SK-N-DZ (cell line): ENCODE measurements around the gene TIMM23.
A peak's percentile ranks its signal among the peaks of the same experiment; 100 is the strongest.
"Not testable (repeated sequence)": the region's sequence is repeated elsewhere in the genome, so short reads cannot be mapped to it uniquely, and the experiment has no call there.

Experiments
- DNase-seq: peaks from one replicate; pipeline ENCODE4 v3.0.0-alpha.2; 2015; ENCODE audit warnings: low spot score

TIMM23 gene

GRCh38 chr10:46022978-46023702 is 50.9 kb downstream of the TIMM23 start:
- peak; percentile 89 for DNase-seq

DNA sequence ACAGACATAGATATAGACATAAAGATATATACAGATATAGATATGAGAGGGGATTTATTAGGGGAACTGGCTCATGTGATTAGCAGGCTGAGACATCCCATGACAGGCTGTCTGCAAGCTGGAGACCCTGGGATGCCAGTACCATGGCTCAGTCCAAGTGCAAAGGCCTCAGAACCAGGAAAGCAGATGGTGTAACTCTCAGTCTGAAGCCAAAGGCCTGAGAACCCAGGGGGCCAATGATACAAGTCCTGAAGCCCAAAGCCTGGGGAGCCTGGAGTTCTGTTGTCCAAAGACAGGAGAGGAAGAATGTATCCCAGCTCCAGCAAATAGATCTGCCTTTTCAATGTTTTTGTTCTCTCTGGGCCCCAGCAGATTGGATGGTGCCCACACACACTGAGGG is 52.7 kb downstream of the TIMM23 start:
- DNase-seq = no peak

GRCh38 chr10:46025406-46025805 is 53.1 kb downstream of the TIMM23 start:
- no peak for DNase-seq

DNA sequence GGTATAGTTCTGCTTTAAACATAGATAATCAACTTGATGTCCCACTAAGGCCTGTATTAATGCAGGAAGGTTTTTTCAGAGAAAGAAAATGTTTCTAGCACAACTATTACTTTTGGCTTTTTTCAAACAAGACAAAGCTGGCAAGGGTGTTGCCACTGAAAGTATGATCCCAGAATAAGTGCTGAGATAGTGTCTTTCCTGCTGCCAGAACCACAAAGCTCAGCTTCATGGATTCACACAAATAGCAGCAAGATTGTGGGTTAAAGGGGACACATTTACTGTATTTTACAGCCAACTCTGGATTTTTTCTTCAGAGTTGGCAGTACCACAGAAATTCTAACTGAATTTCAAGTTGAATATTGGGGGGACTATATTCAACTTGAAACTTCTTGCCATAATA is 53.8 kb downstream of the TIMM23 start:
- no peak for DNase-seq

GRCh38 chr10:46028584-46029460 is 56.5 kb downstream of the TIMM23 start:
- DNase-seq = peak; percentile 51

GRCh38 chr10:46029461-46030030 is 57.3 kb downstream of the TIMM23 start:
- no peak for DNase-seq

DNA sequence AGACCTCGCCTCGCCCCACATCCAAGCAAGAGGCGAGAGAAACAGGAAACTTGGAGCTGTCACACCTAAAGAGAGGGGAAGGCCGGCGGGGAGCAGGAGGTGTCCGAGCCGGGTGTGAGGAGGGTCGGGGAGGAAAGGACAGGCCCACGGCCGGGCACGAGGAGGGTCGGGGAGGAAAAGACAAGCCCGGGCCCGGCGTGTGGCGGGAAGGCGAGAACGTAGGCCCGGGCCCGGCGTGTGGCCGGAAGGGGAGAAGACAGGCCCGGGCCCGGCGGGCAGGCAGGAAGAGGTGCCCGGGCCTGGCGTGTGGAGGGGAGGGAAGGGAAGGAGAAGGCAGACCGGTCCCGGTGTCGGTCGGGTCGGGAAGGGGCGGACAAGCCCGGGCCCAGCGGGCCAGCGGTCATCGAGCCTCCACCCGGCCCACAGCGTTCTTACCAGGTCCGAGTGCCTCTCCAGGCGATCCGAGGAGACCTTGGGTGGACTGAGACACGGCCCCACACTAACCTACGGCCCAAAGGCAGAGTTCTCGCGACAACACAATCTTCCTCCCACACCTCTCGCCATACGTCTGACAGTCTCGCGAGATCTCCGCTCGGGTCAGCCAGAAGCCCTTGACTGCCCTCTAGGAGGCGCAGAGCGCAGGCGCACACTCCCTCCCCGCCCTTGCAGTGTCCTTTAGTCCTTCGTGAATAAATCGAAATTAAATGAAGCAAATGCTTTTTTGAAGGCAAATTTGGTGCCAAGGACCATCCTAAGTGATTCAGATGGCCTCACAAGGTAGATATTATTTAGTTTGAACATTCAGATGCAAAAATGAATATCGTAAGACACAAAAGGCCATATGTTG is 58.0 kb downstream of the TIMM23 start, which contains the start of gene NCOA4:
Gene NCOA4, minus strand, starts transcription at position 533 of the 847 bp plus-strand sequence. CDS start 13,943 bp downstream, outside the sequence.
- DNase-seq = peak; percentile 98

GRCh38 chr10:46031648-46032532 is 59.6 kb downstream of the TIMM23 start:
- DNase-seq = no peak

- DNase-seq = no peak
Measured at GRCh38 chr10:46033602-46034011, 61.3 kb downstream of the TIMM23 start.

GRCh38 chr10:46035923-46036849 is 63.9 kb downstream of the TIMM23 start:
- DNase-seq = no peak

GRCh38 chr10:46037107-46037825 is 65.0 kb downstream of the TIMM23 start:
- no peak for DNase-seq

GRCh38 chr10:46040004-46040403 is 67.7 kb downstream of the TIMM23 start:
- DNase-seq = no peak

DNA sequence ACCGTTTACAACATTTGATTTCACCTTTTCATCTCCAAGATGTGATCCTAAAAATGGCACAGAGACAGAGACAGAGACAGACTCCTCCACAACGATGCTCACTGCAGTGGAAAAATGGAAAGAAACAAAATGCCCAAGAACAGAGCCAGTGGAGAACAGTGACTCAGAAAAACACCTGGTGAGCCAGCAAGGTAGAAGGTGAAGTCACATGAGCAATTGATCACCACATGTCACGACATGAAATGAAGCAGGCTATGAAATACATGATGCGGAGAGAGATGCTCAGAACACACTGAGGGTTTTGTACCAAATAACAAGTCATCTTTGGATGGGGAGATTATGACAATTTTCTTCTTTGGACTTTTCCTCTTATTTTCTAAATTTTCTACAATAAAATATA is 70.2 kb downstream of the TIMM23 start:
- DNase-seq = no peak

DNA sequence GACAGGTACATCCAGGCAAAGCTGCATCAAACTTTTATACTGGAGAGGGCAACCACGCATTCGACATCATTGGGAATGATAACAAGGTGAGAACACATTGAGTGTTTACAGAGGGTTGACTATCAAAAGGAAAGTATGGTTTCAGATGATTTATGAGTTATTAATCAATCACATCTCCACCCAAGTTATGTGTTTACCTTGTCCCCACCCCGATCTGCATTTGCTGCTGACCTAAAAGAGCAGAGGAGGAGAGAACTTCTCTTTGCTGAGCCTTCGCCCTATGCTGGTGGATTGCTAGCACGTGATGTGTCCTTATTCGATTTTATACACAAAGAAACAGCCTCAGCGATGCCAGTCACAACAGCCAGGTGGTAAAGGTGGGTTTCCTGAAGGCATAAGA is 74.0 kb downstream of the TIMM23 start, which contains the start of gene MSMB:
Gene MSMB, minus strand, starts transcription at position 9 of the 400 bp plus-strand sequence. CDS start 32 bp downstream, outside the sequence.
- no peak for DNase-seq

DNA sequence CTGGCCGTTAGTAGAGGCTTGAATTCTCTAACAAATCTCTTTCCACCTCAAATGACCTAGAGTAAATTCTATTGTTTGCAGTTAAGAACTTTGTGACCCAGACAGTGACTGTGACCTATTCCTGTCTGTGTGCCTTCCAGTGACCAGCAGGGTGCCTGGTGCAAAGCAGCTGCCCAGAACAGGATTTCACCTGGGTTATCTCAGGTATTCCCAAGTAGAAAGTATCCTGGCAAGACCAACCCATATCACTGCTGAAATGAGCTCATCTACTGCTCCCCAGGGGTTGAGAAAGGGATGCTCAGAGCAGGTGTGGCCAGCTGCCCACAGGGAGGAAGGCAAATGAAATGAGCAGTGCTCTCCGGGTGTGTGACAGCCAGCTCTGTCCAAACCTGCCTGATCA is 75.9 kb downstream of the TIMM23 start:
- DNase-seq = no peak

DNA sequence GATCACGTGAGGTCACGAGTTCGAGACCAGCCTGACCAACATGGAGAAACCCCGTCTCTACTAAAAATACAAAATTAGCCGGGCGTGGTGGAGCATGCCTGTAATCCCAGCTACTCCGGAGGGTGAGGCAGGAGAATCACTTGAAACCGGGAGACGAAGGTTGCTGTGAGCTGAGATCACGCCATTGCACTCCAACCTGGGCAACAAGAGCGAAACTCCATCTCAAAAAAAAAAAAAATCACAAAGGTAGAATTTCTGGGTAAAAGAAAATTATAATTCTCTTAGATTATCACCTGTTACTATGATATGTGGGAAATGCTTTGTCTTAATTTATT is 77.2 kb downstream of the TIMM23 start:
- not testable (repeated sequence) for DNase-seq

GRCh38 chr10:46050941-46051623 is 78.8 kb downstream of the TIMM23 start:
- no peak for DNase-seq
